HG02885 (cell line): ENCODE data around the gene TMEM30B.
"Not testable (repeated sequence)": the region's sequence is repeated elsewhere in the genome, so short reads cannot be mapped to it uniquely, and the experiment has no call there.

Experiments used
- ATAC-seq: cut with Tn5 transposase; IDR thresholded peaks from one replicate; pipeline ENCODE4 v1.9.1; 2021; ENCODE audit warnings: mild to moderate bottlenecking; ENCODE audit not compliant: unreplicated experiment, poor library complexity

The TMEM30B gene

DNA sequence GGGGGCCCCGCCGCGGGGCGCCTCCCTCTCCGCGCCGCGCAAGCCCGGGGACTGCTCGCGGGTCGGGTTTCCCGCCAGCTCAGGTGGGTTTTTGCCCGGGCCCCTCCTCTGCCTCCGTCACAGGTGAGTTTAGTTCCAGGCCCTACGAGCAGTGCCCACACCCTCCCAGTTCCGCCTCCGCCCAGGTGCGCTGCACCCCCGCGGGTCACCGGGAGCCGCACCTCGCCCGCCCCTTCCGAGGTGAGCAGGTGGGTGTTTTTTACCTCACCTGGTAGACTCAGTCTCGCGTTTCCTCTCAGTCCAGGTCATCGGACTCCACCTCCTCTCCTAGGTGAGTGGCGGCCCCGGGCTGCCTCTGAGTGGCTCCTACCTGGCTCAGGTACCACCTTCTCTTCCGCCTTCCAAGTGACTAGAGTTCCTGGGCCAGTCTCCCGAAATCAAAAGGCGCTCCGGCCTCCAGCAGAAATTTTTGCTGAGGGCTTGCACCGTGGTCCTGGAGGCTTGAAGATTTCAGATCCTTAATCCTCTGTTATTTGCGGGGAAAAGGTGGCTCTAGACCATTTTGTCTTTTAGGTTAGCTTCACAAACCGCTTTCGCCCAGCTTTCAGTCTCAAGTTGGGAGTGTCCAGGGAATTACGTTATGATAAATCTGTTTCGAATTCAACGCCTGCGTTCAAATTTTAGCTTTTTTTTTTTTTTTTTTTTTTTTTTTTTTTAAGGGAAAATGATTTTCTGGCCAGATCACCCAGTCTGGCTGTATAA, at the start of gene TMEM30B:
Gene TMEM30B, minus strand, starts transcription at position 153 of the 762 bp plus-strand sequence. CDS start 191 bp downstream, outside the sequence.
- no peak for ATAC-seq

- peak; percentile 63 for ATAC-seq
Measured at GRCh38 chr14:61330511-61330910, 49.4 kb upstream of the TMEM30B start.

DNA sequence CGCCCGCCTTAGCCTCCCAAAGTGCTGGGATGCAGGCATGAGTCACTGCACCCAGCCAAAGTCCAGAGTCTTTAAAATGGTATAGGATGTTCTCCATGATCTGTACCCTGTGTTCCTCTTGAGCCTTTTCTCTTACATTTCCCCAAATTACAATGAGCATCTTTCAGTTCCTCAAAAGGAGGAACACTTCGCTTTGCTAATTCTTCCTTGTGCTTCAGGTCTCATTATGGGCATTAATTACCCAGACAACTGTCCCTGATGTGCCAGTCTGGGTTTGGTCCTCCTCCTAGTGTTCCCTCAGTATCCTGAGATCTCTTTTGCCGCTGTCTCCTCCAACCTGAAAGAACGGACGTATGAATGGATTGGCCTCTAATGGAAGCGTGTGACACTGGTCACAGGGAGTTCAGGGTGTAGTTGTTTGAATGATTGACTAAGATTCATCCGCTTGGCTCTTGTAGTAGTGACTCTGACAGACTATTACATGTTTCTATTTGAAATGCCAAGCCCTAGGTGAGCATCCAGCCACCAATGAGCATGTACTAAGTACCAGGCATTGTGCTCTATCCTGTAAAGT, 48.4 kb upstream of the TMEM30B start:
- ATAC-seq = peak; percentile 70

DNA sequence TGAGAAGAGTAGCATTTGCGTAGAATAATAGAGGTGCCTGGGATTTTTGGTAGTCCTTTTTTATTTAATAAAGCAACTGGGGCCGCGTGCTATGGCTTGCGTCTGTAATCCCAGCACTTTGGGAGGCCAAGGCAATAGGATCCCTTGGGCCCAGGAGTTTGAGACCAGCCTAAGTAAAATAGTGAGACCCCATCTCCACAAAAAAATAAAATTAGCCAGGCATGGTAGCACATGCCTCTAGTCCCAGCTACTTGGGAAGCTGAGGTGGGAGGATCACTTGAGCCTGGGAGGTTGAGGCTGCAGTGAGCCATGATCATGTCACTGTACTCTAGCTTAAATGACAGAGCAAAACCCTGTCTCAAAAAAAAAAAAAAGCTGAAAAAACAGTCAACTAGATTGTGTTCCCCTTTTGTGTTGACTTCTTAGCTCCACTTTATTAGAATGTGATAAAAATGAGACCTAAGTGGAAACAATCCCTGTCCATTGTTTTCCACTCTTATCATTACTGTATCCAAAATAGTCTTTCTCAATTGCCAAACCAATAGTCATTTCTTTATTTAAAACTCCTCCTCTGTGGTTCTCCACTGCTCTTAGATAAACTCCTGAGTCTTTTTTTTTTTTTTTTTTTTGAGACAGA, 47.6 kb upstream of the TMEM30B start:
- no peak for ATAC-seq

- no peak for ATAC-seq
Measured at GRCh38 chr14:61326847-61327246, 45.7 kb upstream of the TMEM30B start.

DNA sequence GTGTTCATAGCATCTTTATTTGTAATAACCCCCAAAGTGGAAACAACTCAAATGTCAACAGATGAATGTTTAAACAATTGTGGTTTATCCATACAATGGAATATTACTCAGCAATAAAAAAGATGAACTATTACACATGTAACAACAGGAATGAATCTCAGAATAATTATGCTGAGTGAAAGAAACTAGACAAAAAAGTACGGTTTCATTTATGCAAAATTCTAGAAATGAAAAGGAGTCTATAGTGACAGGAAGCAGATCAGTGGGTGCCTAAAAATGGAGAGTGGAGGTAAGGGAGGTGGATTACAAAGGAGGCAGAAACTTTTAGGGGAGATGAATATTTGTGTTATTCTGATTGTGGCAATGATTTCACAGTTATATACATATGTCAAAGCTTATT, 45.0 kb upstream of the TMEM30B start:
- no peak for ATAC-seq

DNA sequence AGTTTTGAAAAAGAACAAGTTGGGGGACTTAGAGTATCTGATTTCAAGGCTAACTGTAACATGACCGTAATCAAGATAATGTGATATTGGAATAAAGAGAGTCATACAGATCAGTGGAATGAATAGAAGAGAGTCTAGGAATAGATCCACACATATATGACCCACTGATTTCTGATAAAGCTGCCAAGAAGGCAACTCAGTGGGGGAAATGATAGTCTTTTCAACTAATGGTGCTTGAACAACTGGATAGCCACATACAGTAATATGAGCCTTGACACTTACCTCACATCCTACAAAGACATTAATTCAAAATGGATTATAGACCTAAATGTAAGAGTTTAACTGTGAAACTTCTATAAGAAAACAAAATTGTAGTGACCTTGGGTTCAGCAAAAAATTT, 44.0 kb upstream of the TMEM30B start:
- no peak for ATAC-seq

DNA sequence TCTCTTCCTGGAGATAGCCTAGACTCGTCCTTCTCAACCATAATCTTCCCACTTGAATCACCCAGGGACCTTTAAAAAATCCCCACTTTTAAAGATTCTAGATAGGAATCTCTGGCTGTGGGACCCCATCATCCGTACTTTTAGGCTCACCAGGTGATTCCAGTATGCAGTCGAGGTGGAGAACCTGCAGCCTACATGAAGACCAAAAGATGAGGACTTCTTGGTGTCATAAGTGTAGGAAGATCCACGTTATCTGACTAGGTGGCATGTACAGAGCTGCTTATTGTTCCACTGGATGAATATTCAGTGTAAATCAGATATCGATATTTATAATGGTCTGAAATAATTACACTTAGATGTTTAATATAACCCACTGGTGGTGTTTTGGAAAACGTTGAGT, 42.8 kb upstream of the TMEM30B start:
- no peak for ATAC-seq

GRCh38 chr14:61322799-61323290, 41.7 kb upstream of the TMEM30B start:
- no peak for ATAC-seq

- peak; percentile 13 for ATAC-seq
Measured at GRCh38 chr14:61322011-61322798, 41.1 kb upstream of the TMEM30B start.

DNA sequence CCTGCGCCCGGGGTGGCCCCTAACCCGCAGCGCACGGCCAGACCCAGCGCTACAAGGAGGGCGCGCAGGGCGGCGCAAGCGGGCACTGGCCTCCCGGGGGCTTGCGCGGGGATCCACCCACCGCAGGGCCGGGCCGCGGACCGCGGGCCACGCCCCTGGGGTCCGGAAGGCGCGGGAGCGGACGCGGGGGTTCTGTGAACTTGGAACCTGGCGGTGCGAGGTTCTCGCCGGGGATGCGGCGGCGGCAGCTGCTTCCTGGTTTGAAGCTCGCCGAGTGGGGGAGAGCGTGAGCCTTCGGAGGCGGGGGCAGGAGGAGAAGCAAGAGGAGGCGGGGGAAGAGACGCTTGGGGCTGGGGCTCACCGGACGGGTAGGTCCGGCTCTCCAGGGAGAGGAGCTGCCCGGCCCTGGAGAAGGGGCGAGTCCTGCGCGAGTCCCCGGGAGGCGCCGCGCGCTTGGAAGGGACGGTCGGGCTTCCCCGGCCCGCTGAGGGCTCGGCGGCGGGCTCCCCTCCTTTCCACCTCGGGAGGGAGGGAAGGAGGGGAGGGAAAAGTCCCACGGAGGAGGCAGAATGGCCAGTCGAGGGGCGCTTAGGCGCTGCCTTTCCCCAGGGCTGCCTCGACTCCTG, 40.4 kb upstream of the TMEM30B start, which contains the start of gene PRKCH:
Gene PRKCH, plus strand, starts transcription at position 195 of the 626 bp plus-strand sequence. CDS start 523 bp downstream, outside the sequence.
- peak; percentile 78 for ATAC-seq

DNA sequence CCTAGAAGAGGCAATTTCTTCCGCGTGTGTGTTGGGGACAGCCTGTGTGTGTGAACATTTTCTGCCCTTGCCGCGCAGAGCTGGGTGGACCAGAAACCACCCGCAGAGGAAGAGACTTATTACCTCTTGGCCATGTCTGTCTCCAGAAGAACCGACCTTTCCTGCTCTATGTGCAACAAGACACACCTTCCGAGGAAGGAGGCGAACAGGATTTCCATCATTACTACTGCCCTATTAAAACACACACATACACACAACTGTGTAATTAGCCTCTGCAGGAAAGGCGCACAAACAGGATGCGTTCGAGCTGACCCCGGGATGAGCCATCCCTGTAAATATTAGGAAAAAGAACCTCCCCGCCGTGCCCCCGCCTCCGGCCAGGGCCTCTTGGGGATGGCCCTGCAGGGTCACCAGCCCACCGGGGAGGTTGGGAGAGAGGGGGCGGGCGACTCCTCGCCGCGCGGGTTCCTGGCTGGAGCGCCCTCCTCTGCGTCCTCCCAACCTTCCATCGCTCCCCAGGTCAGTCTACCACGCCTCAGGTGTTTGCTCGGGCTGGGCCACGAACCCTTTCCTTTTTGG, 39.8 kb upstream of the TMEM30B start:
- no peak for ATAC-seq

GRCh38 chr14:61320170-61320569, 39.0 kb upstream of the TMEM30B start:
- not testable (repeated sequence) for ATAC-seq

DNA sequence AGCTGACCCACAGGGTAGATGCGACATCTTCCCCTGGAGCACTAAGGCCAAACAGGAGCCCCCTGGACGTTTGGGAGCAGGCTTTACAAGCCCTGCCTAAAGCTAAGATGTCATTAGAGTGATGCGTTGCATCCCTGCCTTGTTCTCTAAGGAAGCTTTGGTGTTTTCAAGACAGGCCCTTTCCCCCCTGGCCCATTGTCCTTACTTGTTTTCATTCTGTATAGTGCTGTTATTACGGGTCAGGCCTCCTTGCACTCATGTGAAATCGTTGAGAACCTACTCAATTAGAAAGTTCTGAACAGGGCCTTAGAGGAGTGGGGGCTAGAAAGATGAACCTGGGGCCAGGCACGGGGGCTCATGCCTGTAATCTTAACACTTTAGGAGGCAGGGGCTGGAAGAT, 38.6 kb upstream of the TMEM30B start:
- ATAC-seq = no peak

DNA sequence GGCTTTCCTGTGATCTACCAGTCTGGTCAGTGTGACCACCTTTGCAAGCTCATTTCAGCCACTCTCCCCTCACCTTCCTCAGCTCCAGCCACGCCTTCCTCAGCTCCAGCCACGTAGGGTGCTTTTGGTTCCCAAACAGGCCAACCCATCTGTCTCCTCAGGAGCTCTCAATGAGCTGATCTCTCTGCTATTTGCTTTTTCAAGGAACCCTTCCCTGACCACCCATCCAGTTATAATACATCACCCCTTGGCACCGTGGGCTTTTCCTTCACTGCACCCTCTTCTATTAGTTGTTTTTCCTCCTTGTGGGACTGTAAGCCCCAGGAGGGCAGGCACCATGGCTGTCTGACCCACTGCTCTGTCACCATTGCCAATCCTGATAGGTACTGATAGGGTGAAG, 37.9 kb upstream of the TMEM30B start:
- ATAC-seq = no peak

DNA sequence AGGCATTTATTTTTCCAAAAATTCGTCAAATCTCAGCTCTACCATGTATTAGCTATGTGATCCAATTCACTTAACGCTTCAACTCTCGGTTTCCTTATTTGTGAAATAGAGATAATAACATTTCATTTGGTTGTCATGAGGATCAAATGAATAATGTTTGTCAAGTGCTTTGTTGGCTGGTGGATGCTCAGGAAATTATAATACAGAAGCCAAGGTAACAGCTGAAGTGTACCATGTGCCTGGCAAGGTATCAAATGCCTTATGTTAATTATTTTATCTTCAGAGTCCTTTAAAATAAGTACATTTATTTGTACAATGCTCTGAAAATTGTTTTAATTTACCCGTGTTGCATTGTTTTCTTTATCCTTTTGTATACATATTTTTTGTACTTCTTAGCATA, 34.2 kb upstream of the TMEM30B start:
- no peak for ATAC-seq

DNA sequence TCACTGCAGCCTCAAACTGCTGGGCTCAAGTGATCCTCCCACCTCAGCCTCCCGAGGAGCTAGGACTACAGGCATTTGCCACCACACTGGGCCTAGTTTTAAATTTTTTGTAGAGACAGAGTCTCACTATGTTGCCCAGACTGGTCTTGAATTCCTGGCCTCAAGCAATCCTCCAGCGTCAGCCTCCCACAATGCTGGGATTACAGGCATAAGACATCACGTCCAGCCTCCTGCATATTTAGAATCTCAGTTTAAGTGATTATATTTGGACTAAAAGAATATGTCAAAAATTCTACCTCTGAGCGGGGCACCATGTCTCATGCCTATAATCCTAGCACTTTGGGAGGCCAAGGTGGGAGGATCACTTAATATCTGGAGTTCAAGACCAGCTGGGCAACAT, 27.6 kb upstream of the TMEM30B start:
- ATAC-seq = not testable (repeated sequence)

DNA sequence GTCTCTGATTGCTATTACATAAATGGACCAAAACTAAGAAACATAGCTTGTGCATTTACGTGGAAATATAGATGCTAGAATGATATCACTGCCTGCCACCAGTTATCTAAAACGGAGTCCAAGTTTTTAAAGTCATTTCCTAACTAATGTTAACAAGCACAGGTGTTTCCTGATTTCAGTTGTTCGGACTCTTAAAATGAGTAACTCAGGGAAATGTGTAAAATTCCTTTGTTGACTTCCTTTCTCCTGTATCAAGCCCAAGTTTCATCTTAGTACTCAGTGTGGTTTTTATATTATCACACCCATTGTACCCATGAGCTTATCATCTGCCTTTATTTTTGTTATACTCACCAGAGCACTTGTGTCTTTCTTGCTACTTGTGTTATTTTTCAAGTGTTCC, 27.1 kb upstream of the TMEM30B start:
- ATAC-seq = no peak

GRCh38 chr14:61304688-61305087, 23.6 kb upstream of the TMEM30B start:
- ATAC-seq = no peak

- no peak for ATAC-seq
Measured at GRCh38 chr14:61300754-61301153, 19.6 kb upstream of the TMEM30B start.
